ENCODE measurements around the gene FBXL4.

FBXL4 gene

DNA sequence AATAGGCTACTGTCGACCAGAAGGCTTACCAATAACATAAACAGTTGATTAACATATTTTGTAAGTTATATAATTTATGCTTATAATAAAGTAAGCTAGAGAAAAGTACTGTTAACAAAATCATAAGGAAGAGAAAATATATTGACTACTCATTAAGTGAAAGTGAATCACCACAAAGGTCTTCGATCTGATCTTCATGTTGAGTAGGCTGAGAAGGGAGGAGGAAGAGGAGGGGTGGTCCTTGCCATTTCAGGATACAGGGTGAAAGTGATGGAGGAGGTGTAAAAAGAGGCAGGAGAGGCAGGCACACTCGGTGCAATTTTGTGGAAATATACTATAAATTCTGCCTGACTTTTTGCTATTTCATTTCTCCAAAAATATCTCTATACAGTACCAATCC lies 10.4 kb downstream of the FBXL4 start:
- H3K4me2 ChIP-seq (ENCODE audit: low read length): no peak overlapping the region
- H3K9me2 ChIP-seq (replicated peaks; ENCODE audit: control insufficient read depth, low read length): no peaks in the 10 kb centered on the region
- H3K27me3 ChIP-seq (ENCODE audit: control insufficient read depth, low read length): no peaks in the 10 kb centered on the region
- peaks cover 11% of the 10 kb centered on the region for H3K4me1 ChIP-seq (ENCODE audit: control insufficient read depth, low read length)
- peaks cover 4% of the 10 kb centered on the region; the same call in 1 of the 2 replicates for H3K9me3 ChIP-seq (ENCODE audit: control insufficient read depth, insufficient read depth, low read length)
- peaks cover 21% of the 10 kb centered on the region for H3K36me3 ChIP-seq (ENCODE audit: control insufficient read depth, low read length)
- H3K27ac ChIP-seq (ENCODE audit: low read depth, low read length): no peak overlapping the region
- H3F3A ChIP-seq (ENCODE audit: control insufficient read depth, insufficient read depth): 0 out of 2 replicates have a peak, but pooled peaks cover 3% of the 10 kb centered on the region
- H3K4me3 ChIP-seq (ENCODE audit: low read length): no peak overlapping the region
- H4K20me1 ChIP-seq (ENCODE audit: control insufficient read depth, insufficient read depth, low read depth, low read length): 0 out of 2 replicates have a peak, but pooled peaks cover 6% of the 10 kb centered on the region
- peaks cover 82% of the 10 kb centered on the region for H3K79me2 ChIP-seq (ENCODE audit: control insufficient read depth, low read length)
- TF ChIP-seq, protein P1, sequence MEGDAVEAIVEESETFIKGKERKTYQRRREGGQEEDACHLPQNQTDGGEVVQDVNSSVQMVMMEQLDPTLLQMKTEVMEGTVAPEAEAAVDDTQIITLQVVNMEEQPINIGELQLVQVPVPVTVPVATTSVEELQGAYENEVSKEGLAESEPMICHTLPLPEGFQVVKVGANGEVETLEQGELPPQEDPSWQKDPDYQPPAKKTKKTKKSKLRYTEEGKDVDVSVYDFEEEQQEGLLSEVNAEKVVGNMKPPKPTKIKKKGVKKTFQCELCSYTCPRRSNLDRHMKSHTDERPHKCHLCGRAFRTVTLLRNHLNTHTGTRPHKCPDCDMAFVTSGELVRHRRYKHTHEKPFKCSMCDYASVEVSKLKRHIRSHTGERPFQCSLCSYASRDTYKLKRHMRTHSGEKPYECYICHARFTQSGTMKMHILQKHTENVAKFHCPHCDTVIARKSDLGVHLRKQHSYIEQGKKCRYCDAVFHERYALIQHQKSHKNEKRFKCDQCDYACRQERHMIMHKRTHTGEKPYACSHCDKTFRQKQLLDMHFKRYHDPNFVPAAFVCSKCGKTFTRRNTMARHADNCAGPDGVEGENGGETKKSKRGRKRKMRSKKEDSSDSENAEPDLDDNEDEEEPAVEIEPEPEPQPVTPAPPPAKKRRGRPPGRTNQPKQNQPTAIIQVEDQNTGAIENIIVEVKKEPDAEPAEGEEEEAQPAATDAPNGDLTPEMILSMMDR (IDR thresholded peaks at IDR 0.05; ENCODE audit: low read depth, low read length, poor library complexity, severe bottlenecking): no peak
- TF ChIP-seq EZH2phosphoT487 (IDR thresholded peaks at IDR 0.05; ENCODE audit: borderline replicate concordance, low read length): no peak

DNA sequence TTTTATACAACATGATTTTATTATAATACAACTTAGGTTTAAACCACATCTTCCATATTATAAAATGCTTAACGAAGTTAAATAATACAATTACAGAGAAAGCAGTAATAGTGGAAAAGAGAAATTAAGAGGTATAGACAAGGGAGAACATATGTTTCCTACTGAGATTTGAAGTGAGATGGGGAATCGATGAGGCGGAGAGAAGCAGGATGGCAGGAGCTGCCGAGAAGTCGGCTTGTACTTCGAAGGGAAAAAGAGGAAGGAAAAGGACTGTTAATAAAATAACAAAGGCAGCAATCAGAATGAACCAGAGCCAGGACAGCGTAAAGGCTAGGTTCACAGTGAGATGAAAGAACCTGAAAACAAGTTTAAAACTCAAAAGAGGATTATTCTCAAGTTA lies 15.4 kb downstream of the FBXL4 start:
- Histone ChIP-seq H3K27me3 (ENCODE audit: control insufficient read depth, low read length) (no peaks in the 10 kb centered on the region), H3K36me3 (ENCODE audit: control insufficient read depth, low read length) (peaks cover 17% of the 10 kb centered on the region), H3K4me1 (ENCODE audit: control insufficient read depth, low read length) (peaks cover 24% of the 10 kb centered on the region), H3K4me2 (ENCODE audit: low read length) (peak overlapping the region; percentile 45), H3K9me3 (ENCODE audit: control insufficient read depth, insufficient read depth, low read length) (no peaks in the 10 kb centered on the region), H4K20me1 (ENCODE audit: control insufficient read depth, insufficient read depth, low read depth, low read length) (0 out of 2 replicates have a peak, but pooled peaks cover 7% of the 10 kb centered on the region), H3K4me3 (ENCODE audit: low read length) (no peak overlapping the region), H3K79me2 (ENCODE audit: control insufficient read depth, low read length) (peaks cover 67% of the 10 kb centered on the region), H3K9me2 (replicated peaks; ENCODE audit: control insufficient read depth, low read length) (no peaks in the 10 kb centered on the region), H3K27ac (ENCODE audit: low read depth, low read length) (no peak overlapping the region), H3F3A (ENCODE audit: control insufficient read depth, insufficient read depth) (0 out of 2 replicates have a peak, but pooled peaks cover 3% of the 10 kb centered on the region)
- TF ChIP-seq, protein P1 (IDR thresholded peaks at IDR 0.05; ENCODE audit: low read depth, low read length, poor library complexity, severe bottlenecking): no peak
- no peak for TF ChIP-seq EZH2phosphoT487 (IDR thresholded peaks at IDR 0.05; ENCODE audit: borderline replicate concordance, low read length)

DNA sequence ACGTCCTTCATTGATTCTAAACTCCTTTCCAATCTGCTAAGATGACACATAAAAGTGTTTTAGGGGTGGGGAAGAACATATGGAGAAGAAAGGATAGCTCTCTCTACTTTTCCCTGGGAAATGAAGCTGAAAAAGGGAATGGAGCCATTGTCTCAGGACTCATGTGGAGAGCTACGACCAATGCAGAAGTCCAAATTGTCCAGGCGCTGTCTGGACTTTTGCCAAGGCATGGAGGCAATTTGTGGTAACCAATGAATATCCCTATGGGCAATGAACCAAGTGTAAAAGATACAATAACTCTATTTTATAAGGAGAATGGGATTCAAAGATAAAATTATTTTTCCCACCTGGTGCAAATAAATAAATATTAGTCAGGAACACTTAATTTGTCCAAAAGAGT lies 16.1 kb downstream of the FBXL4 start:
- peaks cover 24% of the 10 kb centered on the region for H3K4me1 ChIP-seq (ENCODE audit: control insufficient read depth, low read length)
- H3K4me2 ChIP-seq (ENCODE audit: low read length): no peak overlapping the region
- peaks cover 21% of the 10 kb centered on the region for H3K36me3 ChIP-seq (ENCODE audit: control insufficient read depth, low read length)
- no peaks in the 10 kb centered on the region for H3K9me3 ChIP-seq (ENCODE audit: control insufficient read depth, insufficient read depth, low read length)
- peaks cover 64% of the 10 kb centered on the region for H3K79me2 ChIP-seq (ENCODE audit: control insufficient read depth, low read length)
- H3F3A ChIP-seq (ENCODE audit: control insufficient read depth, insufficient read depth): 0 out of 2 replicates have a peak, but pooled peaks cover 3% of the 10 kb centered on the region
- 0 out of 2 replicates have a peak, but pooled peaks cover 7% of the 10 kb centered on the region for H4K20me1 ChIP-seq (ENCODE audit: control insufficient read depth, insufficient read depth, low read depth, low read length)
- no peaks in the 10 kb centered on the region for H3K27me3 ChIP-seq (ENCODE audit: control insufficient read depth, low read length)
- no peak overlapping the region for H3K4me3 ChIP-seq (ENCODE audit: low read length)
- H3K27ac ChIP-seq (ENCODE audit: low read depth, low read length): no peak overlapping the region
- TF ChIP-seq, protein P1 (IDR thresholded peaks at IDR 0.05; ENCODE audit: low read depth, low read length, poor library complexity, severe bottlenecking): no peak
- no peak for TF ChIP-seq EZH2phosphoT487 (IDR thresholded peaks at IDR 0.05; ENCODE audit: borderline replicate concordance, low read length)
- no peaks in the 10 kb centered on the region for H3K9me2 ChIP-seq (replicated peaks; ENCODE audit: control insufficient read depth, low read length)
